Endothelial cell of umbilical vein (primary cell): ENCODE measurements around the gene KAT6B. TPM values are rescaled to one million over a fixed set of nuclear protein-coding genes. Genes with fewer than 3 reads are reported as not detected.

Source experiments
- BruUV-seq: library from RNA; stranded (reverse); fragments of 400-500 nt; replicated peaks from 2 replicates; lab custom pipeline; 2021; lab: Mats Ljungman, UMichigan
- CTCF ChIA-PET: fragments of 300-600, 350-600 bp; sonication (Branson Sonifier 250); formaldehyde crosslinking; loops from one replicate; lab custom pipeline; 2021; ENCODE audit warnings: antibody characterized with exemption, inconsistent platforms; lab: Charles Lee
- POLR2A ChIA-PET: fragments of 300-600, 350-600 bp; sonication (Branson Sonifier 250); formaldehyde crosslinking; loops from one replicate; lab custom pipeline; 2021; ENCODE audit warnings: antibody characterized with exemption, inconsistent platforms; lab: Charles Lee
- DNase-seq: peaks from one replicate; pipeline ENCODE4 v3.0.0-alpha.2; 2011; ENCODE audit warnings: low read depth, low spot score
- FAIRE-seq: peaks from 2 replicates; lab custom pipeline; 2011; peaks lifted over from hg19 to GRCh38; lab: Jason Lieb, UNC
- H2AFZ ChIP-seq: 2 replicates; pipeline ENCODE4 v1.6.0; 2012; ENCODE audit warnings: low read depth, low read length, control low read depth, inconsistent platforms
- H3K27ac ChIP-seq: 2 replicates; pipeline ENCODE4 v1.5.1; 2011; ENCODE audit warnings: low read depth, mild to moderate bottlenecking, control low read depth, low read length, moderate library complexity; ENCODE audit not compliant: insufficient read depth
- H3K27me3 ChIP-seq, 2 experiments: 2 replicates each; pipeline versions ENCODE4 v1.6.0 to v1.6.1; 2011; ENCODE audit warnings: low read length in 2 of 2, mixed read lengths in 1 of 2; ENCODE audit not compliant: control insufficient read depth in 2 of 2, insufficient read depth in 2 of 2
- H3K36me3 ChIP-seq, 2 experiments: 2 replicates in 1 of 2; 3 replicates in 1 of 2; pipeline ENCODE4 v1.5.1; 2011; ENCODE audit warnings: low read length in 2 of 2, mild to moderate bottlenecking in 1 of 2, moderate library complexity in 1 of 2; ENCODE audit not compliant: control insufficient read depth in 2 of 2, insufficient read depth in 2 of 2; ENCODE audit errors: extremely low read depth in 1 of 2
- H3K4me1 ChIP-seq: 3 replicates; pipeline ENCODE4 v1.5.1; 2011; ENCODE audit warnings: mild to moderate bottlenecking, low read length; ENCODE audit not compliant: control insufficient read depth, insufficient read depth; ENCODE audit errors: extremely low read depth
- H3K4me2 ChIP-seq: 2 replicates; pipeline ENCODE4 v1.6.1; 2011; ENCODE audit warnings: low read length, control low read depth, mixed read lengths; ENCODE audit not compliant: insufficient read depth
- H3K4me3 ChIP-seq, 3 experiments: fragments of 200-600 bp in 1 of 3; sonication (generic), shearing (Covaris generic) in 1 of 3; replicated peaks in 1 of 3; 2 replicates each; pipeline ENCODE4 v1.5.1; 2011 to 2016; ENCODE audit warnings: control low read depth in 3 of 3, low read length in 3 of 3, mild to moderate bottlenecking in 2 of 3, inconsistent platforms in 1 of 3, low read depth in 1 of 3, moderate library complexity in 1 of 3; ENCODE audit not compliant: insufficient read depth in 1 of 3
- H3K79me2 ChIP-seq: 2 replicates; pipeline ENCODE4 v1.6.0; 2012; ENCODE audit warnings: low read length, inconsistent platforms; ENCODE audit not compliant: control insufficient read depth, insufficient read depth
- H3K9ac ChIP-seq: replicated peaks from 2 replicates; pipeline ENCODE3; 2011; ENCODE audit warnings: low read length, control low read depth; ENCODE audit not compliant: insufficient read depth; ENCODE audit errors: extremely low read depth
- H3K9me1 ChIP-seq: replicated peaks from 3 replicates; pipeline ENCODE4 v1.6.0; 2011; ENCODE audit warnings: mild to moderate bottlenecking, low read length; ENCODE audit not compliant: control insufficient read depth, insufficient read depth; ENCODE audit errors: extremely low read depth
- H3K9me3 ChIP-seq: replicated peaks from 2 replicates; pipeline ENCODE4 v1.5.1; 2012; ENCODE audit warnings: low read length, inconsistent platforms; ENCODE audit not compliant: control insufficient read depth, insufficient read depth
- H4K20me1 ChIP-seq: replicated peaks from 2 replicates; pipeline ENCODE3; 2011; ENCODE audit warnings: mild to moderate bottlenecking, low read length; ENCODE audit not compliant: control insufficient read depth, insufficient read depth; ENCODE audit errors: extremely low read depth
- EZH2 ChIP-seq: IDR thresholded peaks from 2 replicates; pipeline ENCODE4 v1.6.1; 2012; ENCODE audit warnings: borderline replicate concordance, low read depth, mild to moderate bottlenecking, moderate library complexity, low read length, inconsistent platforms; ENCODE audit not compliant: severe bottlenecking
- FOS ChIP-seq: IDR thresholded peaks from 2 replicates; pipeline ENCODE4 v1.6.1; 2011; ENCODE audit warnings: mild to moderate bottlenecking, low read length, moderate library complexity, borderline replicate concordance; ENCODE audit not compliant: insufficient read depth
- GATA2 ChIP-seq: IDR thresholded peaks from 2 replicates; pipeline ENCODE4 v1.7.0; 2011; ENCODE audit warnings: low read depth, mild to moderate bottlenecking, moderate library complexity, mixed read lengths, low read length; ENCODE audit not compliant: insufficient read length, insufficient read depth
- JUN ChIP-seq: IDR thresholded peaks from 2 replicates; pipeline ENCODE4 v1.6.1; 2011; ENCODE audit warnings: borderline replicate concordance, low read depth; ENCODE audit not compliant: insufficient read length, insufficient read depth
- MYC ChIP-seq: IDR thresholded peaks from one replicate; pipeline ENCODE4 v1.6.1; 2011; ENCODE audit warnings: mild to moderate bottlenecking, low read depth, low read length
- POLR2A ChIP-seq: IDR thresholded peaks from 2 replicates; pipeline ENCODE4 v1.6.1; 2012; ENCODE audit warnings: low read depth, mild to moderate bottlenecking, control low read depth, low read length
- POLR2AphosphoS5 ChIP-seq: IDR thresholded peaks from 2 replicates; pipeline ENCODE4 v1.6.1; 2012; ENCODE audit warnings: low read depth, mild to moderate bottlenecking, control low read depth, low read length, moderate library complexity; ENCODE audit not compliant: insufficient read depth
- dilution Hi-C: fragments of 300-500 bp; cut with MboI; formaldehyde crosslinking; loops from one replicate; pipeline ENCODE4 v1.15.0; 2019; ENCODE audit warnings: low sequenced_read_pairs; ENCODE audit not compliant: extremely low pct_ligation_motif_present
- intact Hi-C: fragments of 100-400 bp; cut with micrococcal nuclease; formaldehyde crosslinking; loops from one replicate; pipeline ENCODE4 v1.10.0; 2022
- polyA plus RNA-seq, 4 experiments: library from polyadenylated mRNA; depleted of rRNA in 3 of 4; stranded (reverse) in 3 of 4; unstranded in 1 of 4; fragments of >200 nt; gene quantifications; 2 replicates each; pipeline versions ENCODE4 v1.2.1 to v1.2.3, GENCODE V29; 2011 to 2012; ENCODE audit warnings: missing spikeins in 1 of 4
- total RNA-seq: library from RNA; stranded (reverse); gene quantifications from 2 replicates; pipeline ENCODE4 v1.2.3, GENCODE V29; 2021
- TF ChIP-seq, protein P1 (sequence below): IDR thresholded peaks from 2 replicates; pipeline ENCODE4 v1.6.1; 2011; ENCODE audit not compliant: insufficient read depth, insufficient read length
- TF ChIP-seq, protein P2 (sequence below), 2 donors: IDR thresholded peaks; 1 replicate in 1 of 2; 2 replicates in 1 of 2; pipeline ENCODE4 v1.5.1; 2011; ENCODE audit warnings: low read length in 2 of 2, mild to moderate bottlenecking in 2 of 2, moderate library complexity in 2 of 2, control low read depth in 1 of 2, inconsistent platforms in 1 of 2, low read depth in 1 of 2; ENCODE audit not compliant: insufficient read depth in 1 of 2; ENCODE audit errors: extremely low read depth in 1 of 2

KAT6B gene
- total and polyA plus RNA-seq, 2 donors (not counting 3 experiments of a cell fraction or from before 2014, with no cell fraction given) = 4.5 to 17.0 TPM

DNA sequence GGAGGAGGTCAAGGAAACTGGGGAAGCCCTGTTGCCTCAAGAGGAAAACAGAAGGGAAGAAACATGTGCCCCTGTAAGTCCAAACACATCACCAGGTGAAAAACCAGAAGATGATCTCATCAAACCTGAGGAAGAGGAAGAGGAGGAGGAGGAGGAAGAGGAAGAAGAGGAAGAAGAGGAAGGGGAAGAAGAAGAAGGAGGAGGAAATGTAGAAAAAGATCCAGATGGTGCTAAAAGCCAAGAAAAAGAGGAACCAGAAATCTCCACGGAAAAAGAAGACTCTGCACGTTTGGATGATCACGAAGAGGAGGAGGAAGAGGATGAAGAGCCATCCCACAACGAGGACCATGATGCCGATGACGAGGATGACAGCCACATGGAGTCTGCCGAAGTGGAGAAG lies 202.3 kb downstream of the KAT6B start:
- intact Hi-C loops (loop anchor here (5.0 kb wide), 1 partner anchor 204 kb away; no protein-coding TSS in a partner anchor), dilution Hi-C loops (no loop called here)
- no peaks in the 10 kb centered on the region for H3K9me1 ChIP-seq
- H3K27me3 ChIP-seq = no peaks in the 10 kb centered on the region
- POLR2A ChIA-PET = no interaction called here
- CTCF ChIA-PET = interaction anchor here (1.0 kb wide), 1 partner anchor 785 kb away, joined by 3 read pairs; no protein-coding TSS in a partner anchor
- peaks cover 0 to 12% of the 10 kb centered on the region in 2 experiments for H3K36me3 ChIP-seq
- no peaks in the 10 kb centered on the region for H3K79me2 ChIP-seq
- no peak overlapping the region for H3K4me2 ChIP-seq
- H4K20me1 ChIP-seq = no peaks in the 10 kb centered on the region
- H3K4me1 ChIP-seq = no peaks in the 10 kb centered on the region
- H2AFZ ChIP-seq = no peak overlapping the region
- no TSS peak for BruUV-seq
- DNase-seq = no peak
- no peak overlapping the region for H3K27ac ChIP-seq
- no peak for FAIRE-seq
- no peaks in the 10 kb centered on the region for H3K9me3 ChIP-seq
- no peak overlapping the region for H3K4me3 ChIP-seq
- H3K9ac ChIP-seq = no peak overlapping the region
- no peak for TF ChIP-seq JUN
- no peak for TF ChIP-seq POLR2A
- TF ChIP-seq GATA2 = no peak
- TF ChIP-seq FOS = no peak
- TF ChIP-seq MYC = no peak
- TF ChIP-seq, protein P1, sequence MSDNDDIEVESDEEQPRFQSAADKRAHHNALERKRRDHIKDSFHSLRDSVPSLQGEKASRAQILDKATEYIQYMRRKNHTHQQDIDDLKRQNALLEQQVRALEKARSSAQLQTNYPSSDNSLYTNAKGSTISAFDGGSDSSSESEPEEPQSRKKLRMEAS = no peak
- no peak for TF ChIP-seq POLR2AphosphoS5
- TF ChIP-seq, protein P2, sequence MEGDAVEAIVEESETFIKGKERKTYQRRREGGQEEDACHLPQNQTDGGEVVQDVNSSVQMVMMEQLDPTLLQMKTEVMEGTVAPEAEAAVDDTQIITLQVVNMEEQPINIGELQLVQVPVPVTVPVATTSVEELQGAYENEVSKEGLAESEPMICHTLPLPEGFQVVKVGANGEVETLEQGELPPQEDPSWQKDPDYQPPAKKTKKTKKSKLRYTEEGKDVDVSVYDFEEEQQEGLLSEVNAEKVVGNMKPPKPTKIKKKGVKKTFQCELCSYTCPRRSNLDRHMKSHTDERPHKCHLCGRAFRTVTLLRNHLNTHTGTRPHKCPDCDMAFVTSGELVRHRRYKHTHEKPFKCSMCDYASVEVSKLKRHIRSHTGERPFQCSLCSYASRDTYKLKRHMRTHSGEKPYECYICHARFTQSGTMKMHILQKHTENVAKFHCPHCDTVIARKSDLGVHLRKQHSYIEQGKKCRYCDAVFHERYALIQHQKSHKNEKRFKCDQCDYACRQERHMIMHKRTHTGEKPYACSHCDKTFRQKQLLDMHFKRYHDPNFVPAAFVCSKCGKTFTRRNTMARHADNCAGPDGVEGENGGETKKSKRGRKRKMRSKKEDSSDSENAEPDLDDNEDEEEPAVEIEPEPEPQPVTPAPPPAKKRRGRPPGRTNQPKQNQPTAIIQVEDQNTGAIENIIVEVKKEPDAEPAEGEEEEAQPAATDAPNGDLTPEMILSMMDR (IDR thresholded peaks at IDR 0.05; ENCODE audit: extremely low read depth in 1 of 2, insufficient read depth in 1 of 2, low read depth in 1 of 2, low read length in 2 of 2) = no peak
- TF ChIP-seq EZH2 = no peak
